HG03354 (cell line): ENCODE data around the gene LAMA3.
A peak's percentile ranks its signal among the peaks of the same experiment; 100 is the strongest.

Experiments used
- ATAC-seq: cut with Tn5 transposase; IDR thresholded peaks from one replicate; pipeline ENCODE4 v1.9.1; 2021; ENCODE audit warnings: mild to moderate bottlenecking; ENCODE audit not compliant: unreplicated experiment, poor library complexity, severe bottlenecking

The LAMA3 gene

GRCh38 chr18:23689031-23689615 lies at the start of gene LAMA3:
TSS of gene LAMA3 (plus strand) at chr18:23689453. CDS start at chr18:23689684, 231 bp downstream.
- ATAC-seq, result peak; percentile 60

DNA sequence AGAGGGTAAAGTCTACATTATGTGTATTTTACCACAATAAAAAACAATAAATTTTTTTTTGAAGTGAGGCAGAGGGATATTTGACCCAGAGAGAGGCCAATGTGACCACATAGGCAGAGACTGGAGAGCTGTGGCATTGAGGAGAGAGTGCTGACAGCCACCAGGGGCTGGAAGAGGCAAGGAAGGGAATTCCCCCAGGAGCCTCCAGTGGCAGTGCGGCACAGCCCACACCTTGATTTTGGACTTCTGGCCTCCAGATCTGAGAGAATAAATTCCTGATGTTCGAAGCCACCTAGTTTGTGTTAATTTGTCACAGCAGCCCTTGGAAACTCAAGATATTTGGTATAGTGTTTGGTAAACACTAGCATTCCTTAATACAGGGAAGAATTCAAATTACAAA lies 49.2 kb upstream of the LAMA3 start:
- ATAC-seq, result no peak

GRCh38 chr18:23641143-23641720 lies 48.0 kb upstream of the LAMA3 start:
- no peak for ATAC-seq

GRCh38 chr18:23641937-23642666 lies 47.2 kb upstream of the LAMA3 start:
- no peak for ATAC-seq

- no peak for ATAC-seq
Observed at GRCh38 chr18:23643815-23644490, 45.3 kb upstream of the LAMA3 start.

GRCh38 chr18:23645568-23646175 lies 43.6 kb upstream of the LAMA3 start:
- no peak for ATAC-seq

DNA sequence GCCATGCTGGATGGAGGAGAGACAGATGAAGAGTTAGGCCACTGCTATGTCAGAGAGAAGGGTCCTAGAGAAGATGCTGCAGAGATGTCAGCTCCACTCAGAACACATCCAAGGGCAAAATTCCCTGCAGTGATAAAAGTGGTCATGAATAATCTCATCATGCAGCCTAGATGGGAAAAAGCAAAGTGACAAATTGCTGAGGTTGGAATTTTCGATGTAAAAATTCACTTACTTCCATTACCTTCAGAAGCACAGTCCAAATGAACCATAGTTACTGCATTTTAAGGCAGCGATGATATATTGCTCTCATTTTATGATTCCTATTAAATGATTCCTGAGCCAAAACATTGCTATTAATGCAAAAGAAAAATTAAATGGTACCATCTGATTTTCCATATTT lies 43.0 kb upstream of the LAMA3 start:
- ATAC-seq, result no peak

GRCh38 chr18:23648456-23648855 lies 40.8 kb upstream of the LAMA3 start:
- ATAC-seq, result no peak

GRCh38 chr18:23648940-23649607 lies 40.2 kb upstream of the LAMA3 start:
- no peak for ATAC-seq

GRCh38 chr18:23650968-23651927 lies 38.0 kb upstream of the LAMA3 start:
- no peak for ATAC-seq

DNA sequence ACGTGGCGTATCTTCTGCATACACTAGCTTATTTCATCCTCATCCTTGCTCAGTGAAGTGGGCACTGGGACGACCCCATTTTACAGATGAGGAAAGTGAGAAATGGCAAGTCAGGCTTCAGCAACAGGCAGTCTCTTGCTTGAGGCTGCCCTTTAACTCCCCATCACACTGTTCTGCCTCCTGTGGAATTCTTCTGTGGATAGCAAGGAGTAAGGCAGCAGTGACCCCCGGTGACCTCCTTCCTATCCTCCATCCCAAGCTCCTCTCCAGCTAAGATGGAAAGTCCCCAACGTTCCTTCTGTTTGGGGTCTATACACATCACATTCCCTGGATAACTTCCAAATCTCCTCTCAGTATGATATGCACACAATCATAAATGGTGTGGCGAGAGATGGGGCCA lies 37.0 kb upstream of the LAMA3 start:
- no peak for ATAC-seq

DNA sequence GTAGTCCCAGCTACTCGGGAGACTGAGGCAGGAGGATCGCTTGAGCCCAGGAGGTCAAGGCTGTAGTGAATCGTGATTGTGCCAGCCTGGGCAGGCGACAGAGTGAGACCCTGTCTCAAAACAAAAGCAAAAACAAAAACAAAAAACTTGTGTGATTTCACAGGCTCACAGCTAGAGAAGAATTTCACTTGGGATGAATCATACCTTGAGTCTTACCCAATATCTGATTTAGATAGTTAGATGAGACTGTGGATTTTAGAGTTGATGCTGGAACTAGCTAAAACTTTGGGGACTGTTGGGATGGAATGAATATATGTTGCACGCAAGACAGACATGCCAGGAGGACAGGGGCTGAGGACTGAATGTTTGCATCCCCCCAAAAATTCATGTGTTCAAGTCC lies 31.0 kb upstream of the LAMA3 start:
- no peak for ATAC-seq

DNA sequence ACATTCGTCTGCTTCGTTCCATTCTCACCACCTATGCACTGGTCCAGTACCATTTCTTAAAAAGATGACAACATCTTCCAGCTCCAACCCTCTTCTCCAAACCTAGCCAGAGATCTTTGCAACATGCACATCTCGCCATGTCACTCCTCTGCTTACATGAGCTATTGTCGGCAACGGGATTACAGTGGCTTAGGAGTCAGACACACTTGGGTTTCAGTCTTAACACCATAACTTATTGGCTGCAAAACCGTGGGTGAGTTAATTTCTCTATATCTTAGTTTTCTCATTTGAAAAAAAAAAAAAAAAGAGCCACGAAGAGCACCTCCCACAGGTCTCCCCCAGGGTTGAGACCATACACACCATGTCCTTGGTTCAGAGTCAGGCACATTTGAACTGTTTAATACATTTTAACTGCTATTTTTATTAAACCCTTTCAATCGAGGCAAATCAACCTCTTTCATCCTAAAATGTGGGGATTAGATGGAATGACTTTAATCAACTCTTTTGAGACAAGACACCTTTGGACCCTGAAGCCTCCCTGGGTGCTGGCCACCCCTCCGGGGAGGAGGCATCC lies 27.4 kb upstream of the LAMA3 start:
- ATAC-seq, result no peak

- ATAC-seq, result peak; percentile 60
Observed at GRCh38 chr18:23662309-23663263, 26.7 kb upstream of the LAMA3 start, which contains the start of gene ANKRD29. TSS of gene ANKRD29 (minus strand) at chr18:23662911. CDS start at chr18:23662730, 181 bp downstream.

- ATAC-seq, result no peak
Observed at GRCh38 chr18:23664674-23665073, 24.6 kb upstream of the LAMA3 start.

GRCh38 chr18:23667114-23667513 lies 22.1 kb upstream of the LAMA3 start:
- no peak for ATAC-seq

DNA sequence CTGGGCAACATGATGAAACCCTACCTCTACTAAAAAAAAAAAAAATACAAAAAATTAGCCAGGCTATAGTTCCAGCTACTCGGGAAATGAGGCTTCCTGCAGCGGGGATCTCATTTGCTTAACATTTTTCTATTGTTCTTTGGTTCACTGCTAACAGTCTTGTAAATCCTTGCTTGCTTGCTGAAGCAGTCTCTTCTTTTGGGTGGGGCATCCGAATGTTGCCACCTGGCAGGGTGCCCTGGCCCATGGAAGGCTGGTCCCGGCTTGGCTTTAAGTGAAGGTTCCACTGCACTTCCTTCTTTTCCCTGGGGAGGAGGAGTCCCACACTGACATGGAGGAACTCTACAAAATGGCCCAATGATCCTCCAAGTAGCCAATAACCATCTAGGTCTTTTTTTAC lies 20.5 kb upstream of the LAMA3 start:
- no peak for ATAC-seq
